Measurements from ENCODE around the gene LSM10.

DNA sequence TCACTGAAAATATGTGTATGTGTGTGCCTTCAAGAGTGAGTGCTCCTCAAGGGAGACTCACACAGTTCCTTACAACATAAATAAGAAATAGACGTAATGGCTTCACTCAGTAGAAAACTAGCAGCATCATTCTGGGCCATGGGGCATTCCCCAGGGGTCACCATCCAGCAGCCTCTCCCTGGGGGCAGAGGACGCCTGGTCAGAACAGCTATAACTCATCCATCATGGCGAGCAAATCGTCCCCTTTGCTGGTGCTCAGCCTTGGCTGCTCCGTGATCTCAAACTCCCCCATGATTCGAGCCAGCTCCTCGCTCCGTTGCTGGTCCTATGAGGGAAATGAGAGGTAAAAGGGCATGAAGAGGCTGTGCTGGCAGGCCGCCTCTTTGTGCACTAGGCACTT lies 20.2 kb upstream of the LSM10 start:
- no peak for TF ChIP-seq EZH2phosphoT487 (IDR thresholded peaks at IDR 0.05; ENCODE audit: borderline replicate concordance, low read length)
- no peak for TF ChIP-seq CTCF (IDR thresholded peaks at IDR 0.05; ENCODE audit: low read depth, low read length, poor library complexity, severe bottlenecking)
